Retina (tissue), 1 donor: ENCODE results near the gene LTO1.
"Not testable (repeated sequence)": the region's sequence is repeated elsewhere in the genome, so short reads cannot be mapped to it uniquely, and the experiment has no call there.

Experiments
- DNase-seq: peaks from one replicate; pipeline ENCODE4 v3.0.0-alpha.2; 2016

LTO1 gene

GRCh38 chr11:69700278-69701140 lies 25.4 kb upstream of the LTO1 start:
- peak; percentile 85 for DNase-seq

DNA sequence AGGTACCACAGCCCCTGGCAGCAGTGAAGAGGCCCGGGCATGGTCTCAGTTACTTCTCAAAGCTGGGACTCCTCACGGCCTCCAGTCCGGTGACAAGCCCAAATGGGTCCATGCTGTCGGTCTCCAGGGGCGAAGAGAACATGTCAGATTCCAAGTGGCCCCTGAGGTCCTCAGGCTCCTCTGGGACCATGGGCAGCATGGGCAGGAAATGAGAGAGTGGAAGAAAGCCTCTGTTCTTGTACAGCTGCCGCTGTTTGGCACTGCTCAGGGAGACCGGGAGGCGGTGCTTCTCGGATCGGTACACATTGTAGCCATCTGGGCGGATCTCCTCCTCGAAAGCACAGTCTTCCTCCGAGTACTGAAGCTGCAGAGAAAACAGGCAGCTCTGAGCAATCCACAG lies 24.1 kb upstream of the LTO1 start:
- peak; percentile 48 for DNase-seq

- no peak for DNase-seq
Measured at GRCh38 chr11:69698362-69698761, 23.2 kb upstream of the LTO1 start.

GRCh38 chr11:69697861-69698260 lies 22.7 kb upstream of the LTO1 start:
- no peak for DNase-seq

GRCh38 chr11:69697469-69697843 lies 22.3 kb upstream of the LTO1 start:
- no peak for DNase-seq

GRCh38 chr11:69696749-69697468 lies 21.8 kb upstream of the LTO1 start:
- DNase-seq: peak; percentile 54

- DNase-seq: not testable (repeated sequence)
Measured at GRCh38 chr11:69695995-69696394, 20.8 kb upstream of the LTO1 start.

GRCh38 chr11:69695581-69695980 lies 20.4 kb upstream of the LTO1 start:
- DNase-seq: no peak

- no peak for DNase-seq
Measured at GRCh38 chr11:69694781-69695180, 19.6 kb upstream of the LTO1 start.

GRCh38 chr11:69692422-69692821 lies 17.3 kb upstream of the LTO1 start:
- DNase-seq: no peak

DNA sequence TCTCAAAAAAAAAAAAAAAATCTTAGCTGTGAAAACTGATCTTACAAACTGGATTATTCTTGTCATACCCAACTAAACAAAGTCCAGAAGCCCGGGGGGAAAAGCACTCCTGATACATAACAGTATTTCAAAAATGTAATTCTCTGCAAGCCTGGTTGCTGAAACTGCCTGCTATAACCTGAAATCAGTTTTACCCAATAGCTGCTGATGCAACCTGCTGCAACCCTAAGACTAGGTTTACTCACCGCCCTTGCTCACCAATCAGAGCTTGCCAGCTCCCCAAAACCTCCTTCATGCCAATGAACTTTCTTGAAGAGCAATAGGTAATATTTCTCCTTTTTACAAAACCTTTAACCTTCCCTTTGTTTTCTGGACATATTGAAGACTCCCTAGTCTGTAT lies 16.3 kb upstream of the LTO1 start:
- no peak for DNase-seq

DNA sequence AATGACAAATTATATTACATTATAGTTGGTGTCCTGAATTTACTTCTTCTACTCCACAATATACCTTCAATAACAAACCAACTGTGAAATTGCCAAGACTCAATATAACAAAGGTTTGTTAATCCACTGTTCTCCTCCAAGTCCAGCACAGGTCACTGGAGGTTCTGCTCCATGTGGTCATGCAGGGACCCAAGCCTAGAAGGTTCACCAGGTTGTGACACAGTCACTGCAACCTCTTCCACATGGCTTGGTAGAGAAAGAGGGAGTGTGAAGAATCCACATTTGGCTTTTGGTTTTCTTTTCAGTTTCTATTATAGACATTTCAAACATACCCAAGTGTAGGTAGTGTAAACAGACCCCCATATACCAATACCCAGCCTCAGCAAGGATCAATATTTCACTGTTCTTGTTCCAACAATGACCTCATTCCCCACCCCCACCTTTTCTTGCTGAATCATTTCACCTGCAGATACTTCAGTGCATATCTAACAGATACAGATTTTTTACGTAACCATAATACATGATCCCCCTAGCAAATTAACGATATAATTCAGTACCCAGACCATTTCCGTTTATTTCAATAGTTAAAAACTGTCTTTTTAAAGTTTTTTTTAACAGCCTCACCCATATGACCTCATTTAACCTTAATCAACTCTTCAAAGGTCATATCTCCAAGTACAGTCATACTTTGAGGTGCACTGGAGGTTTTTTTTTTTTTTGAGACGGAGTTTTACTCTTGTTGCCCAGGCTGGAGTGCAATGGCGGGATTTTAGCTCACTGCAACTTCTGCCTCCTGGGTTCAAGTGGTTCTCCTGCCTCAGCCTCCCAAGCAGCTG lies 14.5 kb upstream of the LTO1 start:
- no peak for DNase-seq

DNA sequence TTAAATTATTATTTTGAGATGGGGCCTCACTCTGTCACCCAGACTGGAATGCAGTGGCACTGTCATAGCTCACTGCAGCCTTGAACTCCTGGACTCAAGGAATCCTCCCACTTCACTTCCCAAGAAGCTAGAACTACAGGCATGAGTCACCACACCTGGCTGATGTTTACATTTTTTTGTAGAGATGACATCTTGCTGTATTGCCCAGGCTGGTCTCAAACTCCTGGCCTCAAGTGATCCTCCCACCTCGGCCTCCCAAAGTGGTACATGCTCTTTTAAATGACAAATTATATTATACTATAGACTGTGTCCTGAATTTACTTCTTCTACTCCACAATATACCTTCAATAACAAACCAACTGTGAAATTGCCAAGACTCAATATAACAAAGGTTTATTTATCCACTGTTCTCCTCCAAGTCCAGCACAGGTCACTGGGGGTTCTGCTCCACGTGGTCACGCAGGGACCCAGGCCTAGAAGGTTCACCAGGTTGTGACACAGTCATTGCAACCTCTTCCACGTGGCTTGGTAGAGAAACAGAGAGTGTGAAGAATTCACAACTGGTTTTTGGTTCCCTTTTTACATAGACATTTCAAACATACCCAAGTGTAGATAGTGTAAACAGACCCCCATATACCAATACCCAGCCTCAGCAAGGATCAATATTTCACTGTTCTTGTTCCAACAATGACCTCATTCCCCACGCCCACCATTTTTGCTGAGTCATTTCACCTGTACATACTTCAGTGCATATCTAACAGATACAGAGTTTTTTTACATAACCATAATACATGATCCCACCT lies 13.0 kb upstream of the LTO1 start:
- not testable (repeated sequence) for DNase-seq

DNA sequence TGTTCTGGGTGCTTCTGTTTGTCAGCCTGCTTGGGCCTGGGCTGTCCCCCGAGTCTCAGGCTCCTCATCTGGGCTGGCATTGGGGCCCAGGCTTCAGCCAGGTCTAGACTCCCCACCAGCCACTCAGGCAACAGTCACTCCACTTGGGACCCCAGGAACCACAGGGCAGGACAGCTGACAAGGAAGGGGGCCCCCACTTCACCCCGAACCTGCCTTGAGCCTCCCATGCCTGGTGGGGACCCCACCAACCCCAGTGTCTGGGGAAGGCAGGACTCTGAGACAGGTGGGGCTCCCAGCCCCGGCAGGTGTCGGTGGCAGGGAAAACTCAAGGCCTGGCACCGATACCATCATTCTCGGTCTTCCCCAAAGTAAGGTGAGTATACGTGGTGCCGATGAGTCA lies 11.7 kb upstream of the LTO1 start:
- DNase-seq: no peak

GRCh38 chr11:69686452-69686851 lies 11.3 kb upstream of the LTO1 start:
- DNase-seq: no peak

DNA sequence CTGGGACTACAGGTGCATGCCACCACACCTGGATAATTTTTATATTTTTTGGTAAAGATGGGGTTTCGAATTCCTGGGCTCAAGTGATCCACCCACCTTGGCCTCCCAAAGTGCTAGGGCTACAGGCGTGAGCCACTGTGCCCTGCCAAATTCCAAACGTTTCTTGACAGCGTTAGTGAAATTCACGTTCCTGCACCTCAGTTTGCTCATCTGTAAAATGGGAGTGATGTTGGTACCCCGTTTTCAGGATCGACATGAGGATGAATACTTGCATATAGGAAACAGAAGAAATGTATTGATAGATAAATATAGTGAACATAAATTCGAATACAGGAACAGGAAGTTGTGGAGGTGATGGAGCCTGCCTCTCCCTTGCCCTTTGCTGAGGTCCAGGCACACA lies 10.2 kb upstream of the LTO1 start:
- no peak for DNase-seq

DNA sequence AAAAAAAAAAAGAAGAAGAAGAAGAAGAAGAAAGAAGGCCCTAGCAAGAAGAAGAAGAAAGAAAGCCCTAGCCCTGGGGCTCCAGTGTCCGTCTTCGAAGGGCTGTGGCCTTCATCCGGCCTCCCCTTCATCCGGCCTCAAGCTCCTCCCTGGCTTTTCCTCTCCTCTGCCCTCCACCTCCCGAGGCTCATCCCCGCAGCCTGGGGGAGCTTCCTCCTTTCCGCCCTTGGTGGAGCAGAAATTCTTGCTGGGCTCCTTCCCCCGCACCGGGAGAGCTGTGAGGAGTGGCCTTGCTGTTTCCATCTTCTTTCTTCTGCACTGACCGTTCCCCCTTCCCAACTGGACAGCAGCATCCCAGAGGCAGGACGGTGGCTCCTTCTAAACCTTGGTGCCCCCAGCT lies 9.5 kb upstream of the LTO1 start:
- DNase-seq: no peak

DNA sequence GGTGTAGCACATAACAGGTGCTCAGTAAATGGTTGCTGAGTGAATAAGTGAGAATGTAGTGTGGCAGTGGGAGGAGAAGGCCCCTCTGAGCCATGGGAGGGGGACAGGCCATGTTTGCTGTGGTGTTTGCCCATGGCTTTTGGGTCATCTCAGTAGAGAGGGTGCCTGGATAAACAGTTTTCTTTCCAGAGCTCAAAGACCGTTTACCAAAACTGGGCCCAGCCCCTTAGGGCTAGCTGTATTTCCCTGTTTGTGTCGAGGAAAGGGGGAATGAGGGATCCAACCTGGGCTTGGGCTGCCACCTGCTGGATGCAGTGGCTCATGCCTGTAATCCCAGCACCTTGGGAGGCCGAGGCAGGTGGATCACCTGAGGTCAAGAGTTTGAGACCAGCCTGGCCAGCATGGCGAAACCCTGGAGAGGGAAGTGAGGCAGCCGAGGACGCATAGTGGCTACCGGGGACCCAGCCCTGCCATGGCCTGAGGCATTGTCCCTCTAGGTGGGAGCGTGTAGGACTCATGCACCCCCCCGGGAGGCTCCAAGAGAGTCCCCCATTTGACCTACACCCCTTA lies 8.7 kb upstream of the LTO1 start:
- DNase-seq: no peak

- DNase-seq: no peak
Measured at GRCh38 chr11:69682681-69683326, 7.7 kb upstream of the LTO1 start.

GRCh38 chr11:69682221-69682620 lies 7.1 kb upstream of the LTO1 start:
- DNase-seq: no peak

DNA sequence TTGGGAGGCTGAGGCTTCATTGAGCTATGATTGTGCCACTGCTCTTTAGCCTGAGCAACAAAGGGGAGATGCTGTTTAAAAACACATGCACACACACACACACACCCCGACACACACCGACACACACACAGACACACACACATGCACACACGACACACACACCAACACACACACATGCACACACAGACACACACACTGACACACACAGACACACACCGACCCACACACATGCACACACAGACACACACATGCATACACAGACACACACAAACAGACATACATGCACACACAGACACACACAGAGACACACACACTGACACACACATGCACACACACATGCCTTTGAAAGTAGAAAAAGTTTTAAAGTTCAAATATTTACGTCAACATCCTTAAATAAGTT lies 5.5 kb upstream of the LTO1 start:
- DNase-seq: no peak

GRCh38 chr11:69677749-69678148 lies 2.6 kb upstream of the LTO1 start:
- no peak for DNase-seq
